Smooth muscle cell (in vitro differentiated cells): ENCODE data around the gene RNF213. TPM values are rescaled to one million over a fixed set of nuclear protein-coding genes. Genes with fewer than 3 reads are reported as not detected.

Experiments used
- DNase-seq: peaks from one replicate; lab custom pipeline; 2025; ENCODE audit not compliant: unreplicated experiment; lab: John Stamatoyannopoulos, UW
- H2AFZ ChIP-seq: fragments of 200-600 bp; sonication (generic); 2 replicates; pipeline ENCODE4 v1.6.0; 2016; ENCODE audit warnings: antibody characterized with exemption, low read depth, mild to moderate bottlenecking
- H3F3A ChIP-seq: fragments of 200-600 bp; sonication (generic); 2 replicates; pipeline ENCODE4 v1.6.0; 2017; ENCODE audit warnings: antibody characterized with exemption, low read depth
- H3K27ac ChIP-seq: fragments of 200-600 bp; sonication (generic); 2 replicates; pipeline ENCODE4 v1.5.1; 2016; ENCODE audit warnings: low read depth, mild to moderate bottlenecking
- H3K27me3 ChIP-seq: fragments of 200-600 bp; sonication (generic); 2 replicates; pipeline ENCODE4 v1.6.1; 2016; ENCODE audit warnings: low read depth, mild to moderate bottlenecking
- H3K36me3 ChIP-seq: fragments of 200-600 bp; sonication (generic); 2 replicates; pipeline ENCODE4 v1.5.1; 2016; ENCODE audit warnings: low read depth
- H3K4me1 ChIP-seq: fragments of 200-600 bp; sonication (generic); 2 replicates; pipeline ENCODE4 v1.5.1; 2016; ENCODE audit warnings: low read depth
- H3K4me2 ChIP-seq: fragments of 200-600 bp; sonication (generic); 2 replicates; pipeline ENCODE4 v1.6.0; 2016; ENCODE audit warnings: mild to moderate bottlenecking
- H3K4me3 ChIP-seq: fragments of 200-600 bp; sonication (generic); 2 replicates; pipeline ENCODE4 v1.5.1; 2016; ENCODE audit warnings: mild to moderate bottlenecking
- H3K79me2 ChIP-seq: fragments of 200-600 bp; sonication (generic); 2 replicates; pipeline ENCODE4 v1.6.0; 2016; ENCODE audit warnings: low read depth, mild to moderate bottlenecking
- H3K9ac ChIP-seq: fragments of 200-600 bp; sonication (generic); 2 replicates; pipeline ENCODE4 v1.6.0; 2016; ENCODE audit warnings: low read depth
- H3K9me3 ChIP-seq: fragments of 200-600 bp; sonication (generic); replicated peaks from 2 replicates; pipeline ENCODE4 v1.5.1; 2016; ENCODE audit warnings: low read depth
- H4K20me1 ChIP-seq: fragments of 200-600 bp; sonication (generic); 2 replicates; pipeline ENCODE4 v1.6.0; 2016; ENCODE audit warnings: low read depth
- WGBS: methylation state at CpG from one replicate; pipeline ENCODE4 v1.1.7; 2016; ENCODE audit warnings: low lambda C conversion rate; 5-methylcytosine and 5-hydroxymethylcytosine counted together
- polyA plus RNA-seq: library from polyadenylated mRNA; unstranded; fragments of >200 nt; fragmentation: Nextera tagmentation; extraction: Ambion mirVana; gene quantifications from 2 replicates; pipeline ENCODE4 v1.2.1, GENCODE V29; 2016
- total RNA-seq: library from RNA; depleted of rRNA; stranded (reverse); fragments of >200 nt; gene quantifications from 2 replicates; pipeline ENCODE4 v1.2.3, GENCODE V29; 2014
- TF ChIP-seq, protein P1 (sequence below): fragments of 200-600 bp; sonication (generic); IDR thresholded peaks from 2 replicates; pipeline ENCODE4 v1.5.1; 2017; ENCODE audit warnings: borderline replicate concordance, mild to moderate bottlenecking, antibody characterized with exemption; ENCODE audit not compliant: insufficient read depth, poor library complexity, severe bottlenecking

Gene RNF213
- total and polyA plus RNA-seq, 2 experiments from 2014 or later: 12.8 to 43.0 TPM

DNA sequence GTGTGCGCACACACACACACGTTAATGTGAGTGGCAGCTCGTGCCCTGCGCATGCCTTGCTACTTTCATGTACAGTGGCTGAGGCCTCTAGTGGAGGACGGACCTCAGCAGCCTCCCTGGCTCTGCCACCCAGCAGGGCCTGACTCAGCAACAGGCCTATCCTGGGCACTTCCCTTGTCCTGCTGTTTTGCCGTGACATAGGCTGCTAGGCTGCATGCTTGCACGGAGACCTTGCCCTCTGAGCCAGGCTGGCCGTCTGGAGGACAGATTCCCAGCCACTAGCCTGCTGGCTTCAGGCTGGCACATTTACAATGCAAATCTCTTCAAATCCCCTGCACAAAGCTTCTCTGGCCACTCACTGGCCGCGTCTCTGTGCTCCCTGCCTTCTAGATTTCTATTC, 9.5 kb downstream of the RNF213 start:
- Histone ChIP-seq H4K20me1 (peaks cover 49% of the 10 kb centered on the region), H3K27me3 (no peaks in the 10 kb centered on the region), H3K36me3 (no peaks in the 10 kb centered on the region), H2AFZ (no peak overlapping the region), H3K9me3 (no peaks in the 10 kb centered on the region), H3K4me3 (no peak overlapping the region), H3K4me2 (no peak overlapping the region), H3F3A (no peaks in the 10 kb centered on the region), H3K4me1 (no peaks in the 10 kb centered on the region), H3K27ac (no peak overlapping the region), H3K79me2 (no peaks in the 10 kb centered on the region), H3K9ac (no peak overlapping the region)
- DNase-seq: no peak
- TF ChIP-seq, protein P1, sequence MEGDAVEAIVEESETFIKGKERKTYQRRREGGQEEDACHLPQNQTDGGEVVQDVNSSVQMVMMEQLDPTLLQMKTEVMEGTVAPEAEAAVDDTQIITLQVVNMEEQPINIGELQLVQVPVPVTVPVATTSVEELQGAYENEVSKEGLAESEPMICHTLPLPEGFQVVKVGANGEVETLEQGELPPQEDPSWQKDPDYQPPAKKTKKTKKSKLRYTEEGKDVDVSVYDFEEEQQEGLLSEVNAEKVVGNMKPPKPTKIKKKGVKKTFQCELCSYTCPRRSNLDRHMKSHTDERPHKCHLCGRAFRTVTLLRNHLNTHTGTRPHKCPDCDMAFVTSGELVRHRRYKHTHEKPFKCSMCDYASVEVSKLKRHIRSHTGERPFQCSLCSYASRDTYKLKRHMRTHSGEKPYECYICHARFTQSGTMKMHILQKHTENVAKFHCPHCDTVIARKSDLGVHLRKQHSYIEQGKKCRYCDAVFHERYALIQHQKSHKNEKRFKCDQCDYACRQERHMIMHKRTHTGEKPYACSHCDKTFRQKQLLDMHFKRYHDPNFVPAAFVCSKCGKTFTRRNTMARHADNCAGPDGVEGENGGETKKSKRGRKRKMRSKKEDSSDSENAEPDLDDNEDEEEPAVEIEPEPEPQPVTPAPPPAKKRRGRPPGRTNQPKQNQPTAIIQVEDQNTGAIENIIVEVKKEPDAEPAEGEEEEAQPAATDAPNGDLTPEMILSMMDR: no peak
- 64% methylated on average over 10 of the region's 10 CpGs for WGBS

DNA sequence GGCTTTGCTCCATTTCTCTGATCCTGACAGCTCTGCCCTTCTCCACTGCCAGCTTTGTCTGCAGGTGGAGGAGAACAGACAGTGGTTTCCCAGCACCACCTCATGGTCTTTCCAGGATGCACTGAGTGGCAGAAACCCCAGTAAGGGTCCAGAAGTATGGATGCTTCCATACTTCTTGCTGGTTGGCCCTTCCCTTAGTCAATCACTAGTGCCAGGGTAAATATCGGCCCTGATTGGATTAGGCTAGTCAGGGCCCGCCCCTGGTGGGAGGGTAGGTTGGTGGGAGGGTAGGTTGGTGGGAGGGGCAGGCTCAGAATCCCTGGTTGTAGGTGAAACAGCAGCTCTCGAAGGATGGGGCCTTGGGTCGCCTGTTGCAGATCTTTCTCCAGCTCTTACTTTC, 10.2 kb downstream of the RNF213 start:
- Histone ChIP-seq H3K27ac (no peak overlapping the region), H2AFZ (no peak overlapping the region), H3K27me3 (no peaks in the 10 kb centered on the region), H3K79me2 (no peaks in the 10 kb centered on the region), H3K4me1 (no peaks in the 10 kb centered on the region), H3K9me3 (no peaks in the 10 kb centered on the region), H3K9ac (no peak overlapping the region), H3K4me2 (no peak overlapping the region), H3F3A (no peaks in the 10 kb centered on the region), H4K20me1 (peaks cover 45% of the 10 kb centered on the region), H3K36me3 (no peaks in the 10 kb centered on the region), H3K4me3 (no peak overlapping the region)
- TF ChIP-seq, protein P1: no peak
- no peak for DNase-seq
- WGBS: 69% methylated on average over 4 of the region's 4 CpGs

DNA sequence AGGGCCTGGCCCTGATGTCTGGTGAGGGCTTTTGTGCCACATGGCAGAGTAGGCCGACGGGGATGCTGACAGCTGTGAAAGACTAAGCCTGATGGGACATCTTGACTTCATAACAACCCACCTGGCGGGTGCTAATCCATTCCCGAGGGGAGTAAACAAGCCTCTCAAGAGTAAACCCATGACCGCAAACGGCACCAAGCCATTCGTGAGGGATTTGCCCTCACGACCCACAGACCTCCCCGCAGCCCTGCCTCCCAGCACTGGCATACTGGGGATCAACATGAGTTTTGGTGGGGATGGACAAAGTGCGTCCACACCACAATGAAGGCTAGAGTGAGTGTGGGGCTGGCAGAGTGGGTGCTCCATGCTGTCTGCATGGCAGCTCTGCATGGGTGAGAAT, 11.7 kb downstream of the RNF213 start:
- Histone ChIP-seq H3K36me3 (no peaks in the 10 kb centered on the region), H2AFZ (no peak overlapping the region), H3F3A (no peaks in the 10 kb centered on the region), H3K79me2 (no peaks in the 10 kb centered on the region), H4K20me1 (peaks cover 45% of the 10 kb centered on the region), H3K4me3 (no peak overlapping the region), H3K9me3 (no peaks in the 10 kb centered on the region), H3K9ac (no peak overlapping the region), H3K27me3 (no peaks in the 10 kb centered on the region), H3K27ac (no peak overlapping the region), H3K4me2 (no peak overlapping the region), H3K4me1 (no peaks in the 10 kb centered on the region)
- TF ChIP-seq, protein P1: no peak
- 97% methylated on average over 10 of the region's 10 CpGs for WGBS
- DNase-seq: no peak

DNA sequence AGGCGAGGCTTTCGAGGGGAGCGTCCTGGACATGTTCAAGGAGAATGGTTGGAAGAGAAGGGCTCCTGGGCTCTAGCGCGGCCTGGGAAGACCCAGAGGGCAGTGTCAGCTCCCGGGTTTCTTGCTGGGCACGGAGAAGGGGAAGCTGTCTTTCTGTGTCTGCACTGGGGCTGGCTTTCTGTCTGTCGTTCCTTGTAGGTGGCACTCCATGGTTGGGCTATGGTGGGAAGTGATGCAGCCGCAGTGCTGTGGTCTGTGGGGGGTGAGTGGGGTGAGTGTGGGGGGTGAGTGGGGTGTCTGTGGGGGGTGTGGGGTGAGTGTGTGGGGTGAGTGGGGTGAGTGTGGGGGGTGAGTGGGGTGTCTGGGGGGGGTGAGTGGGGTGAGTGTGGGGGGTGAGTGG, 13.7 kb downstream of the RNF213 start:
- Histone ChIP-seq H3K79me2 (no peaks in the 10 kb centered on the region), H3K36me3 (no peaks in the 10 kb centered on the region), H2AFZ (no peak overlapping the region), H3K4me1 (no peaks in the 10 kb centered on the region), H3F3A (no peaks in the 10 kb centered on the region), H3K9me3 (no peaks in the 10 kb centered on the region), H3K27ac (no peak overlapping the region), H3K9ac (no peak overlapping the region), H3K4me2 (no peak overlapping the region), H3K4me3 (no peak overlapping the region), H4K20me1 (peaks cover 57% of the 10 kb centered on the region), H3K27me3 (no peaks in the 10 kb centered on the region)
- DNase-seq: no peak
- TF ChIP-seq, protein P1: no peak
- WGBS: 91% methylated on average over 9 of the region's 9 CpGs
